A673 (cell line): Measurements from ENCODE around the gene GHRHR. TPM values are rescaled to one million over a fixed set of nuclear protein-coding genes. Genes with fewer than 3 reads are reported as not detected.

Experiments used
- BruUV-seq: library from RNA; stranded (reverse); fragments of 400-500 nt; replicated peaks from 2 replicates; lab custom pipeline; 2021; lab: Mats Ljungman, UMichigan
- CTCF ChIA-PET: fragments of 300-600 bp; sonication (Branson Sonifier 250); formaldehyde crosslinking; loops from one replicate; lab custom pipeline; 2022; ENCODE audit warnings: antibody characterized with exemption; lab: Charles Lee
- POLR2A ChIA-PET: fragments of 300-600 bp; sonication (Branson Sonifier 250); formaldehyde crosslinking; loops from one replicate; lab custom pipeline; 2022; ENCODE audit warnings: antibody characterized with exemption; ENCODE audit not compliant: low non-redundant PET; lab: Charles Lee
- DNase-seq: peaks from one replicate; pipeline ENCODE4 v3.0.0-alpha.2; 2015; ENCODE audit warnings: low spot score
- H3K27ac ChIP-seq: fragments of 200-600 bp; sonication (generic); 2 replicates; pipeline ENCODE4 v1.5.1; 2016; ENCODE audit warnings: mixed run types, low read depth, mild to moderate bottlenecking, mixed read lengths, antibody characterized with exemption, low read length; ENCODE audit not compliant: poor library complexity, severe bottlenecking
- H3K27me3 ChIP-seq: fragments of 200-600 bp; sonication (generic); replicated peaks from 2 replicates; pipeline ENCODE4 v1.6.1; 2017; ENCODE audit warnings: mixed run types, low read depth, mild to moderate bottlenecking, mixed read lengths, antibody characterized with exemption, low read length; ENCODE audit not compliant: insufficient read depth, poor library complexity
- H3K36me3 ChIP-seq: fragments of 200-600 bp; sonication (generic); 2 replicates; pipeline ENCODE4 v1.6.1; 2016; ENCODE audit warnings: mixed run types, mild to moderate bottlenecking, mixed read lengths, antibody characterized with exemption, low read length; ENCODE audit not compliant: insufficient read depth, poor library complexity, severe bottlenecking
- H3K4me1 ChIP-seq: fragments of 200-600 bp; sonication (generic); 2 replicates; pipeline ENCODE4 v1.6.1; 2017; ENCODE audit warnings: mixed run types, mild to moderate bottlenecking, mixed read lengths, antibody characterized with exemption, low read length; ENCODE audit not compliant: insufficient read depth, poor library complexity, severe bottlenecking
- H3K4me3 ChIP-seq: fragments of 200-600 bp; sonication (generic); 2 replicates; pipeline ENCODE4 v1.5.1; 2016; ENCODE audit warnings: low read depth, mixed run types, mild to moderate bottlenecking, mixed read lengths, low read length; ENCODE audit not compliant: poor library complexity, severe bottlenecking
- H3K9me3 ChIP-seq: fragments of 200-600 bp; sonication (generic); 2 replicates; pipeline ENCODE4 v1.6.1; 2016; ENCODE audit warnings: mixed run types, low read depth, mild to moderate bottlenecking, mixed read lengths, antibody characterized with exemption, low read length; ENCODE audit not compliant: poor library complexity, severe bottlenecking
- CTCF ChIP-seq: fragments of 300-800, 200-600 bp; sonication (generic); conservative IDR thresholded peaks from 2 replicates; pipeline ENCODE4 v1.5.1; 2017; ENCODE audit warnings: low read depth, mild to moderate bottlenecking, antibody characterized with exemption, low read length, moderate library complexity, mixed read lengths
- EZH2 ChIP-seq: fragments of 200-600 bp; sonication (generic); IDR thresholded peaks from 2 replicates; pipeline ENCODE4 v1.6.1; 2017; ENCODE audit warnings: borderline replicate concordance, low read depth, mild to moderate bottlenecking, mixed read lengths, antibody characterized with exemption, low read length; ENCODE audit not compliant: poor library complexity, severe bottlenecking
- intact Hi-C: fragments of 100-400 bp; cut with micrococcal nuclease; formaldehyde crosslinking; loops from one replicate; pipeline ENCODE4 v1.10.0; 2022; ENCODE audit not compliant: unreplicated experiment
- total RNA-seq: library from RNA; stranded (reverse); gene quantifications from 2 replicates; pipeline ENCODE4 v1.2.3, GENCODE V29; 2021

GHRHR gene
- total RNA-seq, 1 experiment from 2014 or later: not detected

- DNase-seq: no peak
- TF ChIP-seq EZH2 (no peak), CTCF (no peak)
- H3K9me3 ChIP-seq: no peaks in the 10 kb centered on the region
- no TSS peak for BruUV-seq
- ChIA-PET POLR2A (no interaction called here), CTCF (no interaction called here)
- H3K27me3 ChIP-seq: no peaks in the 10 kb centered on the region
- H3K27ac ChIP-seq: no peak overlapping the region
- peaks cover 16% of the 10 kb centered on the region for H3K4me1 ChIP-seq
- no peaks in the 10 kb centered on the region for H3K36me3 ChIP-seq
- intact Hi-C loops: no loop called here
- no peak overlapping the region for H3K4me3 ChIP-seq
Measured at GRCh38 chr7:30934225-30934624, 29.5 kb upstream of the GHRHR start.

- Histone ChIP-seq H3K27ac (no peak overlapping the region), H3K36me3 (no peaks in the 10 kb centered on the region), H3K27me3 (peaks cover 6% of the 10 kb centered on the region), H3K4me3 (no peak overlapping the region), H3K4me1 (peaks cover 16% of the 10 kb centered on the region), H3K9me3 (no peaks in the 10 kb centered on the region)
- no peak for DNase-seq
- intact Hi-C loops: no loop called here
- CTCF ChIA-PET: no interaction called here
- TF ChIP-seq EZH2 (no peak), CTCF (no peak)
- POLR2A ChIA-PET: no interaction called here
- BruUV-seq: no TSS peak
Measured at GRCh38 chr7:30934732-30935568, 28.8 kb upstream of the GHRHR start.

- TF ChIP-seq CTCF: no peak
- TF ChIP-seq EZH2: no peak
- peaks cover 16% of the 10 kb centered on the region for H3K4me1 ChIP-seq
- no peak overlapping the region for H3K4me3 ChIP-seq
- POLR2A ChIA-PET: no interaction called here
- peaks cover 6% of the 10 kb centered on the region for H3K27me3 ChIP-seq
- intact Hi-C loops: no loop called here
- CTCF ChIA-PET: no interaction called here
- BruUV-seq: no TSS peak
- no peaks in the 10 kb centered on the region for H3K36me3 ChIP-seq
- H3K9me3 ChIP-seq: no peaks in the 10 kb centered on the region
- no peak for DNase-seq
- H3K27ac ChIP-seq: no peak overlapping the region
Measured at GRCh38 chr7:30935569-30935877, 28.2 kb upstream of the GHRHR start.
